ENCODE measurements around the gene EFR3B. TPM values are rescaled to one million over a fixed set of nuclear protein-coding genes. Genes with fewer than 3 reads are reported as not detected.

EFR3B gene
- total and polyA plus RNA-seq, 2 of the 13 experiments (the other 11 are each of a cell fraction or from before 2014, with no cell fraction given) = 0.42 TPM

GRCh38 chr2:25079050-25079635 lies 37.3 kb downstream of the EFR3B start:
- Histone ChIP-seq H3K4me2 (ENCODE audit: low read depth, low read length) (no peak overlapping the region), H4K20me1 (ENCODE audit: insufficient read depth, low read length) (no peaks in the 10 kb centered on the region), H3K27ac (ENCODE audit: extremely low read length, insufficient read depth, low read length) (no peak overlapping the region), H3K9ac (ENCODE audit: insufficient read depth, low read depth, low read length) (no peak overlapping the region), H3K27me3 (ENCODE audit: control insufficient read depth in 1 of 2, insufficient read depth in 2 of 2, low read length in 2 of 2) (peaks cover 0 to 7% of the 10 kb centered on the region in 2 experiments; a peak in 1 of 5 replicates), H2AFZ (ENCODE audit: low read length) (no peak overlapping the region), H3K79me2 (ENCODE audit: insufficient read depth, low read length) (no peaks in the 10 kb centered on the region), H3K9me3 (ENCODE audit: low read length) (no peaks in the 10 kb centered on the region), H3K4me3 (replicated peaks in 1 of 3; ENCODE audit: insufficient read depth in 1 of 3, low read depth in 2 of 3, low read length in 3 of 3) (no peak overlapping the region), H3K36me3 (replicated peaks in 1 of 2; ENCODE audit: control insufficient read depth in 1 of 2, insufficient read depth in 2 of 2, low read length in 2 of 2) (no peaks in the 10 kb centered on the region), H3K4me1 (ENCODE audit: insufficient read depth, low read length) (peaks cover 12% of the 10 kb centered on the region; the same call in 1 of the 2 replicates)
- FAIRE-seq = no peak
- intact Hi-C loops (cut with micrococcal nuclease; ENCODE audit: unreplicated experiment) = no loop called here
- no peak for ATAC-seq
- no TSS peak for BruUV-seq (replicated peaks)
- CTCF ChIA-PET (ENCODE audit: low intra/inter-chr PET ratio, low total read pairs) = no interaction called here
- in situ Hi-C loops (cut with HindIII; ENCODE audit: extremely low pct_ligation_motif_present, low pct_unique_long_range_greater_than_20kb) = no loop called here
- WGBS (ENCODE audit: low lambda C conversion rate) = 33% methylated on average over 3 of the region's 3 CpGs
- no peak for DNase-seq (ENCODE audit: low spot score)
- POLR2A ChIA-PET = no interaction called here
- TF ChIP-seq ZNF235 (CRISPR knock-in tag; IDR thresholded peaks at IDR 0.05; ENCODE audit: borderline replicate concordance) (no peak), MATR3 (CRISPR knock-in tag; IDR thresholded peaks at IDR 0.05) (no peak), POLR2AphosphoS5 (IDR thresholded peaks at IDR 0.05; ENCODE audit: low read depth, low read length) (no peak), SPEN (CRISPR knock-in tag; IDR thresholded peaks at IDR 0.05; ENCODE audit: low read depth) (no peak), PLRG1 (conservative IDR thresholded peaks at IDR 0.05) (no peak), SMAD1 (CRISPR knock-in tag; IDR thresholded peaks at IDR 0.05; ENCODE audit: borderline replicate concordance, low read depth) (no peak), ZNF460 (CRISPR knock-in tag; IDR thresholded peaks at IDR 0.05; ENCODE audit: borderline replicate concordance) (no peak), SRSF4 (IDR thresholded peaks at IDR 0.05; ENCODE audit: low read depth, low read length, poor library complexity, severe bottlenecking) (no peak), GTF3A (CRISPR knock-in tag; conservative IDR thresholded peaks at IDR 0.05) (no peak), KDM2A (CRISPR knock-in tag; IDR thresholded peaks at IDR 0.05; ENCODE audit: borderline replicate concordance, low read depth) (no peak), PHF8 (CRISPR knock-in tag; IDR thresholded peaks at IDR 0.05) (no peak), ZNF574 (CRISPR knock-in tag; IDR thresholded peaks at IDR 0.05) (no peak), ZNF180 (CRISPR knock-in tag; IDR thresholded peaks at IDR 0.05; ENCODE audit: borderline replicate concordance, low read depth) (no peak)
- TF ChIP-seq, protein P1, sequence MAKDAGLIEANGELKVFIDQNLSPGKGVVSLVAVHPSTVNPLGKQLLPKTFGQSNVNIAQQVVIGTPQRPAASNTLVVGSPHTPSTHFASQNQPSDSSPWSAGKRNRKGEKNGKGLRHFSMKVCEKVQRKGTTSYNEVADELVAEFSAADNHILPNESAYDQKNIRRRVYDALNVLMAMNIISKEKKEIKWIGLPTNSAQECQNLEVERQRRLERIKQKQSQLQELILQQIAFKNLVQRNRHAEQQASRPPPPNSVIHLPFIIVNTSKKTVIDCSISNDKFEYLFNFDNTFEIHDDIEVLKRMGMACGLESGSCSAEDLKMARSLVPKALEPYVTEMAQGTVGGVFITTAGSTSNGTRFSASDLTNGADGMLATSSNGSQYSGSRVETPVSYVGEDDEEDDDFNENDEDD (CRISPR knock-in tag; IDR thresholded peaks at IDR 0.05; ENCODE audit: borderline replicate concordance) = no peak
- TF ChIP-seq, protein P2, sequence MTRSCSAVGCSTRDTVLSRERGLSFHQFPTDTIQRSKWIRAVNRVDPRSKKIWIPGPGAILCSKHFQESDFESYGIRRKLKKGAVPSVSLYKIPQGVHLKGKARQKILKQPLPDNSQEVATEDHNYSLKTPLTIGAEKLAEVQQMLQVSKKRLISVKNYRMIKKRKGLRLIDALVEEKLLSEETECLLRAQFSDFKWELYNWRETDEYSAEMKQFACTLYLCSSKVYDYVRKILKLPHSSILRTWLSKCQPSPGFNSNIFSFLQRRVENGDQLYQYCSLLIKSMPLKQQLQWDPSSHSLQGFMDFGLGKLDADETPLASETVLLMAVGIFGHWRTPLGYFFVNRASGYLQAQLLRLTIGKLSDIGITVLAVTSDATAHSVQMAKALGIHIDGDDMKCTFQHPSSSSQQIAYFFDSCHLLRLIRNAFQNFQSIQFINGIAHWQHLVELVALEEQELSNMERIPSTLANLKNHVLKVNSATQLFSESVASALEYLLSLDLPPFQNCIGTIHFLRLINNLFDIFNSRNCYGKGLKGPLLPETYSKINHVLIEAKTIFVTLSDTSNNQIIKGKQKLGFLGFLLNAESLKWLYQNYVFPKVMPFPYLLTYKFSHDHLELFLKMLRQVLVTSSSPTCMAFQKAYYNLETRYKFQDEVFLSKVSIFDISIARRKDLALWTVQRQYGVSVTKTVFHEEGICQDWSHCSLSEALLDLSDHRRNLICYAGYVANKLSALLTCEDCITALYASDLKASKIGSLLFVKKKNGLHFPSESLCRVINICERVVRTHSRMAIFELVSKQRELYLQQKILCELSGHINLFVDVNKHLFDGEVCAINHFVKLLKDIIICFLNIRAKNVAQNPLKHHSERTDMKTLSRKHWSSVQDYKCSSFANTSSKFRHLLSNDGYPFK (CRISPR knock-in tag; IDR thresholded peaks at IDR 0.05; ENCODE audit: borderline replicate concordance) = no peak
- TF ChIP-seq, protein P3, sequence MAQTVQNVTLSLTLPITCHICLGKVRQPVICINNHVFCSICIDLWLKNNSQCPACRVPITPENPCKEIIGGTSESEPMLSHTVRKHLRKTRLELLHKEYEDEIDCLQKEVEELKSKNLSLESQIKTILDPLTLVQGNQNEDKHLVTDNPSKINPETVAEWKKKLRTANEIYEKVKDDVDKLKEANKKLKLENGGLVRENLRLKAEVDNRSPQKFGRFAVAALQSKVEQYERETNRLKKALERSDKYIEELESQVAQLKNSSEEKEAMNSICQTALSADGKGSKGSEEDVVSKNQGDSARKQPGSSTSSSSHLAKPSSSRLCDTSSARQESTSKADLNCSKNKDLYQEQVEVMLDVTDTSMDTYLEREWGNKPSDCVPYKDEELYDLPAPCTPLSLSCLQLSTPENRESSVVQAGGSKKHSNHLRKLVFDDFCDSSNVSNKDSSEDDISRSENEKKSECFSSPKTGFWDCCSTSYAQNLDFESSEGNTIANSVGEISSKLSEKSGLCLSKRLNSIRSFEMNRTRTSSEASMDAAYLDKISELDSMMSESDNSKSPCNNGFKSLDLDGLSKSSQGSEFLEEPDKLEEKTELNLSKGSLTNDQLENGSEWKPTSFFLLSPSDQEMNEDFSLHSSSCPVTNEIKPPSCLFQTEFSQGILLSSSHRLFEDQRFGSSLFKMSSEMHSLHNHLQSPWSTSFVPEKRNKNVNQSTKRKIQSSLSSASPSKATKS (CRISPR knock-in tag; IDR thresholded peaks at IDR 0.05) = no peak
